ENCODE results near the gene PHKG1.
A peak's percentile ranks its signal among the peaks of the same experiment; 100 is the strongest.

- TF ChIP-seq CTCF (IDR thresholded peaks at IDR 0.05) (peak; percentile 35), ZFX (IDR thresholded peaks at IDR 0.05; ENCODE audit: borderline replicate concordance) (no peak)
Measured at GRCh38 chr7:56115852-56116538, 23.2 kb upstream of the PHKG1 start, which contains the start of gene NUPR2.
